ENCODE data around the gene CISH.

Gene CISH

DNA sequence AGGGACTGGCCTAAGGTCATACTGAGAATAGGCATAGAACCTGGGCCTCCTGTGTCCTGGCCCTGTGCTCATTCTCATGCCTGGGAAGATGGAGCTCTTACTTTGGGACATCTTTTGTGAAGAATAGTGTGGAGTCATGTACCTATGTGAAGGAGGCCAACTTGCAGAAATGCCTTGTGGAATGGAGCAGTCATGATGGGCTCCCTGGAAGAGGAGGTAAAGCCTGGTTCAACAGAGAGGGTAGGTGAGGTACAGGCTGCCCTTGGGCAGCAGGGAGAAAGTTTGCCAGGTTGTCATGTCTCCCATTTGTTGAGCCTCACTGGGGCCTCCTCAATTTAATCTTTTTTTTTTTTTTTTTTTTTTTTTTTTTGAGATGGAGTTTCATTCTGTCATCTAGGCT lies 23.5 kb upstream of the CISH start:
- no peak for DNase-seq

DNA sequence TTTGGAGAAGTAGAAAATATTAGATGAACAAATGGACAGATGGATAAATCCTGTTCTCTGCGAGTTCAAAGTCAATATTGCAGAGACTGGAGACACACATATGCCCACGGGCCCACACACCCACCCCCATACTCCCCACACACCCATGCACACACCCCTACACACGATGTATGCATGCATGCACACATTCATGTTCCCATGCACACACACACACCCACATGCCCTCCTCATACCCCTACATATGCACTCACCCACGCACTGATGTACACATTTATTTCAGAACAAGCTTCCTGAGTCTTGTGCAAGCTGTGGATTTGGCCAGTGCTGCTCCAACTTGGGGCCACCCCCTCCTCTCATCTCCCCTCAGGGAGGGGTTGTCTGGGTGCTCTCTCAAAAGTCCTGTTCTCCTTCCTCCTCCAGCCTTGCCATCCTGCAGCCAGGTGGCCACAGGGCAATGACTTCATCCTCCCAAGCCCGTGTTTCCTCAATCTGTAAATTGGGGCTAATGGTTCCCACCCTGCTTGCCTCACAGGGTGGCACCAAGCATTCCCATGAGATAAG lies 21.7 kb upstream of the CISH start:
- DNase-seq = no peak

DNA sequence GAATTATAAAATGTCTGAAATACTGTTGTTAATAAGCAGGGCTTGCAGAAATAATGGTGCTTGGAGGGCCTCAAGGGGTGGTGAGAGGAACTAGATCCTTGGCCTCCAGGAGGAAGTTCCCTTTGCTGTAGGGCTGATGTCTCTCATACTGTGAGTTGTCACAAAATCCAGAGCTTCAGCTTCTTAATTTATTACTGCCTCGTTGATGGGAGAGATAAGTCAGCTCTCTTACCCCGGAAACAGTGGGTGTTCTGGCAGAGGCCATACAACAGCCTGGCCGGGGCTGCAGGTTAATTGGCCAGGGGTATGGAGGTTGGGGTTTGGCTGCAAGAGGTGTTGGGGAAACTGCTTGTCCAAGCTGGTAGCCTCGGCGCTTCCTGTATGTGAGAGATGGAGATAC lies 20.9 kb upstream of the CISH start:
- no peak for DNase-seq

DNA sequence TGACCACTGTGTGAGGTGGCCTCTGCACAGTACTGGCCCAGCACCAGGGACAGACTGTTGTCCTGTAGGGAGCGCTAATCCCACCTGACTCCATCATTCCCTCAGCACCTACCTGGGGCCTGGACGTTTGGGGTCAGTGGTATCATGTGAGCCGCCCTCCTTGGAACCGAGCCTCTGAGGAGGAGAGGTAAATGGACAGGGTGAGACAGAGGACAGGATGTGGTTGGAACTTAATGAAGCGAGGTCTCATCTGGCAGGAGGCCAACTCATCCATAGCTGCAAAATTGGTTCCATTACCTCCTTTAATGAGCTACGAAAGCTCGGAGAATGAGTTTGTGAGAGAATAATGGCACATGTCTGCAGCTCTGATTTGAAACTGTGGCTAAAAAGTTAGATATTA lies 19.3 kb upstream of the CISH start:
- DNase-seq = no peak

DNA sequence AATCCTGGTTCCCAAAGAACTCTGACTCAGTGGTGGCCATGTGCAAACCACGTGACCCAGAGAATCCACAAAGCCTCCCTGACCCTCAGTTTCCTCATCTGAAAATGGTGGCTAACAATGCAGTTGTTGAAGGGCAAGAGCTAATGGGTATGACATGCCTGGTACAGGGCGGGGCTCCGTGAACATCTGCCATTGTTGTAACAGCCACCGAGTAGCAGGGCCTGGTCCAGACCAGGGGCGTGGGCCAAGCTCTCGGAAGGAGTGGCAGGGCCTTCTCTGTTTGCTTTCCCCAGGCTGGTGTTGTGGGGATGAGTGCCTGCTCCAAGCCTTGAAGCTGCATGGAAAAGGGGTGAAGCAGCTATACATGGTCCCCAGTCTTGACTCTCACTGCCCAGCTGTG lies 18.8 kb upstream of the CISH start:
- no peak for DNase-seq

DNA sequence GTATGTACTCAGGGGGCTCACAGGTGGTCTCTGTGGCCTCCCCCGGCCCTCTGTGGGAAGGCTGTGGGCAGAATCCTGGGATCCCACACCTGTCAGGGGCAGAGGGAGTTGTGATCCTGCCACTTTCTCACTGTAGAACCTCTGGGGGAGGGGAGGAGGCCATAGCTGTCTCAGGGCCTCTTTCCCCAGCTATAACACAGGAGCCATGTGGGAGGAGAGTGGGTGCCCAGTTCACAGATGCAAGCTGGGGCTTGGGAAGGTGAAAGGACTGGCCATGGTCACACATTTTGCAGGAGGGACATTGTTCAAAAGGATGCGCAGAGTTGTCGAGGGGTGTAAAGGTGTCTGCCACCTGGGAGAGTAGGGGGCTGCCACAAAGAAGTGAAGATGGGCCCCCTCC lies 17.0 kb upstream of the CISH start:
- DNase-seq = no peak

DNA sequence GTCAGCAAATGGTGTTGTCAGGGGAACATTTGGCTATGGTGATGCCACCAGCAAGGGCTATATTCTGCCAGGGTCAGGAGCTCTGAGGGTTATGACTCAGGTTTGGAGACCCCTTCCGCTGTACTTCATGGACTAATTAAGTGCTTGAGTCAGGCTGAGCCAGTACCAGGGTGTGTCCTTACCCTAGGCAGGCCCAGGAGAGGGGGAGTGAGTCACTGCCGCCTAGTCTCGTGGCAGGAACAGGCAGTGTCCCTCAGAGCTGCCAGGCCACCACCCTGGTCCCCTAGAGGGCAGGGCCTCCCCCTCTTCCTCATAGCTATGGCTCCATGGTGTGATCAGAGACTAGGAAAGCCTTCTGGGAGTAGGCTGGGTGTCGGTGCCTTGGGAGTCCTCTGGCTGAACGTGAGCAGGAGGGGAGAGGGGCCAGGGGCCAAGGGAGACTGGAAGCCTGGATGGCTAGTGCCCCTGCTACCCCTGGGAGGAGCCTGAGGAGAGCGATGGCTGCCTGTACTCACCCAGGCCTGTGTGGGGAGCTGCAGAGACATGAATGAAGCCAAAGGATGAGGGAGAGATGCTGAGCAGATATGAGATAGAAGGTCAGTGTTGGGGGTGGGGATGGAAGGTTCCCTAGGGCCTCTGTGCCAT lies 16.0 kb upstream of the CISH start:
- no peak for DNase-seq

DNA sequence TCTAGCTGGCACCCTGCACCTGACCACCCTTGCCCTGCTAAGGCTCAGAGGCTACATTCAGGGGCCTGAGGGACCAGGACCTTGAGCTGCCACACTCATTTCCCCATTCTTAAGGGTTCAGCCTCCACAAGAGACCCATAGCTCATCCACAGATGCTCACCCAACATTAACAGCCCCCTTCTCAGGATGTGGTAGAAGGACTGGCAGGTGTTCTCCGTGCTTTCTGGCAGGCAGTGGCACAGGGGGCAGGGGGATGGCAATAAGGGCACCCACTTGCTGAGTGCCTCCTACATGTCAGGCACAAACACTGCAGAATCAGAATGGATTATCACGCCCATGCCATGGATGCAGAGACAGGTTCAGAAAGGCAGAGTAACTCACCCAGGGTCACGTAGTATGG lies 14.8 kb upstream of the CISH start:
- no peak for DNase-seq

DNA sequence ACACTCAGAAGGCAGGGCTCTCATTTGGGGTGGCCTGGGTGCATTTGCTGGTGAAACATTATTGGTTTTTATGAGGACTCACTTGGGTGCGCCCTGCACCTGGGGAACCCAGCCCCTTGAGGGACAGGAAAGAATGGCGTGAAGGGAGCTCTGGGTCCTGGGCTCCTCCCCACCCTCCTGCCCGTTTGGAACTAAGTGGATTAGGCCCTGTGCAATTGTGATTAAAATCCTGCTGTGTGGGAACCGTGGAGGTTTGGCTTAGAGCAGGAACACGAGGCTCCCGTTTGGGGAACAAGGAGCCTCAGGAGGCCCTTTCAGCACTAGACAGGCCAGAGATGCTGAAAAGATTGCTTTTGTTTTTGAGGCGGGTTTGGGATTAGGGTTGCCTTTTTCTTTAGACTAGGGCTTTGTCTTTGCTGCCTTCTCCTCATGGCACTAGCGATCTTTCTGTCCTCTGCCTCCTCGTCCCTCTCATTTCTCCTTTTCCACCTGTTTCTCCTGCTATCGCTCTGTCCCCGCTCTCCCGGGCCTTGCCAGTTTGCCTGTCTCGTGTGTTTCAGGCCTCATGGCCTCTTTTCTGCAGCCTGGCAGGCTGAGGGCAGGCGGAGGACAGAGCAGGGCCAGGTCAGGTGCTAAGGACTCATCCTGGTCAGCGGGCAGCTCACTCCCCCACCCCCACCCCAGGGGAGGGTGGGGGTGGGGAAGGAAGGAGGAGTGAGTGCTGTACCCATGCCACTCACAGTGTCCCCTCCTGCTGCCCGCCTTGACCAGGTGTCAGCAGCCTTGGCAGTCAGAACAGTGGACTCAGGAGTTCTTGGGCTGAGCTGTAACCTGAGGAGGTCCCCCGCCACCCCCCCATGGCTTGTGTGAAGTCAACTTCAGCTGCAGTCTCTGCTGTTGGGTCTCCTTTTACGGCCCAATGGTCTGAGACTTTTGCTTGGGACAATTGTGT lies 13.9 kb upstream of the CISH start:
- DNase-seq = no peak

DNA sequence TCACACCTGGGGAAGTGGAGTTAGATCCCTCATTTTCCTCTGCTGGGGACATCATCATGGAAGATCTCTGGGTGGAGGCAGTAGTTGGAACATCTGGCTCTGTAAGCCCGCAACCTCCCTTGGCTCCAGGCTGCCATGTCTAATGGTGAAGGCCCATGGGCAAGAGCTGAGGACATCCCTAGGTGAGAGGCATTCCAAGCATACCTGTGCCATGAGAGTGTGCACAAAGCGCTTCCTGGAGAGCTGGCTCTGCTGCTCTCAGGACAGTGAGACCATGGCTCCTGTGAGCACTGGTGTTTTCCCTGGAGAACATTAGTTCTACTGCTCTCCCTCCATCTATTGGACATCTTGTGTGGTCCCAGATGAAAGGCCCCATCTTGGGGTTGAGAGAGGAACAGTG lies 13.1 kb upstream of the CISH start:
- no peak for DNase-seq

DNA sequence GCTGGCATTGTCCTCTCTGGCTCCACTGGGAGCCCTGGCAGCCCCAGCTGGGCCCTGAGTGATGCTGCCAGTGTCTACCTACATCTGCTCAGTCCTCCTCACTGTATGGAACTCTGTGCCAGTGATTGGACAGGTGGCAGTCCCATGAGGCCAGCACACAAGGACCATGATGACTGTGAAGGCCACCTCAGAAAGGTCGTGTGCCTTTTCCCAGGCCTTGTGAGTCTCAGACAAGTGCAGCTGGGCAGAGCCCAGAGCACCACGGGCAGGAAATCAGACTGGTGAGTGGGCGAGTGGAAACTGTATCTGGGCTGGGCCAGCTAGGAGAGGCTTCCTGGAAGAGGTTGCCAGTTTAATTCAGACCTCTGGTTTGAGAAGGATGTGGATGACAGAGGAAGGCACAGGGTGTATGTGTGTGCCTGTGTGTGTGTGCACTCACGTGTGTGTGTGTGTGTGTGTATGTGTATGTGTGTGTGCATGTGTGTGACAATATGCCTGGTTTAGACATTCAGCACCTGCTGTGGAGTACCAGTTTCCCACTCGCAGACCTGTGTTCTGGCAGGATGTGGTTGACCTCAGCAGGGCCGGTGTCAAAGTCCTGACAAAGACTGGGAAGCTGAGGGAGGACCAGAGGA lies 12.4 kb upstream of the CISH start:
- peak; percentile 40 for DNase-seq

DNA sequence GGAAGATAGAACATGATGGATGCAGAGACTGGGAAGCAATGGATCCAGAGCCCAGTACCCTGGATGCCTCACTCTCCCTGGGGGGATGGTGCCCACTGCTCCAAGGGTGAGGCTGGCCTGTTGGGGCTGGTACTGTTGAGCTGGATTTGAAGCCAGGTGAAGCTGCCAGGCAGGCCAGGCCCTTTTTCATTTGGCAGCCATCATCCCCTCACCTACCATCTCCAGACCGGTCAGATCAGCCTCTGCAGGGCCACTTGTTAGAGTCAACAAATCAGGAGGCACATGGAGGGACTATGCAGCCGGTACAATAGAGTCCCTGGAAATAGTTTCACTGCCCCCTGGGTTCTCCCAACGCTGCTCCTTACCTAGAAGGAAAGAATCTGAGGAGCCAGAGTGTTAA lies 11.3 kb upstream of the CISH start:
- DNase-seq = no peak

DNA sequence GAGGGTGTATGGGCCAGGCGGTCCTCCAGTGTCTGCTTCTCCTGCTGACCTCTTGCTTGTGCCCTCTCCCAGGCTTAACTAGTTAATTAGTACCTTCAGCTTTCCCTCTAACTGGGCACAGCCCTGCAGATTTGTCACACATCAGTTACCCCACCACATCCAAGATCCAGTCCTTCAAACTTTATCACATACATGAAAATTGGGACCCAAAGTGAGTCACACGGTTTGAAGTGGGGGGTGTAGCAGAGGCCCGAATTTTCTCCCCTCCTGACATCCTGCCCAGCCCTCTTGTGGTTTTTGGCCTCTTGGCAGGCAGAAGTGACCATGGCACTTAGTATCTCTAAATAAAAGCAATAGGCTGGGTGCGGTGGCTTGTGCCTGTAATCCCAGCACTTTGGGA lies 9.2 kb upstream of the CISH start:
- no peak for DNase-seq

DNA sequence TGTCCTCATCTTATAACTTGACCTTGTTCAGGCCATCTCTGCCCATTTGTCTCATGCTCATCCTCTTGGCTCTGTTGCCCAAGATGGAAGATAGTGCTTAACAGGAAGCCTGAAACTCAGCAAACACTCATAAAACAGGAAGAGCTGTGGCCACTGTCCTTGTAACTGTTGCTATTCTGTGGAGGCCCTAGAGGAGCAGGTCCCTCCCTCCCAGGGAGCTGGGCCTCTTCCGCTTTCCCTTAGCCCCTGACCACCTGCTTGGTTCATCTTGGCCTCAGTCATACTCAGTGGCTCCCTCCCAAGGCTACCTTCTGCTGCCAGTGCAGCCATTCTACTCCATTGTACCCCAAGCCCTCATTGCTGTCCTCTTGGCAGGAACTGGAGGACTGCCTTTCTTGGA lies 8.8 kb upstream of the CISH start:
- DNase-seq = no peak

DNA sequence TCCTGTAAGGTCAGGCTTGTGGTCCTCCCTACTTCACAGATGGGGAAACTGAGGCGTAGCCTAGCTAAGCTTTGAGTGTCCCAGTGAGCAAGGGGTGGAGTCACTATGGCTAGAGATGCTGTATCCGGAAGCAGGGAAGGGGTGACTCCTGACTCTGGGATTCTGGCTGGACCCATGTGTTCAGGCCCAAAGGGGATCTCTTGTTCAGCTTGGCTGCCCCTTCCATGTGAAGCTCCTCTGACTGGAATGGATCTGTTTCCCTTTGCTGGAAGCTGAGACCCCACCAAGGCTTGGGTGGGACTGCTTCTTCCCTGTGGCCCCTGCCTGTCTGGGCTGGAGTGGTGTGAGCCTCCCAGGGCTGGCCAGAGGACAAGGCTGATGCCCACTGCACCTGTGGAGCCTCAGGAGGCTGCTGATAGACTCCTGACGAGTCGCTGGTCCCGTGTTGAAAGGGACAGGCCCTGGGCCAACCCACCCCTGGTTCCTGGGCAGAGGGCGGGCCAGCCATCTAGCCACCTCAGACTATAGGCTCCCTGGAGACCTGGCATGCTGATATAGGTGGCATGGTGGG lies 6.4 kb upstream of the CISH start:
- DNase-seq = peak; percentile 32

DNA sequence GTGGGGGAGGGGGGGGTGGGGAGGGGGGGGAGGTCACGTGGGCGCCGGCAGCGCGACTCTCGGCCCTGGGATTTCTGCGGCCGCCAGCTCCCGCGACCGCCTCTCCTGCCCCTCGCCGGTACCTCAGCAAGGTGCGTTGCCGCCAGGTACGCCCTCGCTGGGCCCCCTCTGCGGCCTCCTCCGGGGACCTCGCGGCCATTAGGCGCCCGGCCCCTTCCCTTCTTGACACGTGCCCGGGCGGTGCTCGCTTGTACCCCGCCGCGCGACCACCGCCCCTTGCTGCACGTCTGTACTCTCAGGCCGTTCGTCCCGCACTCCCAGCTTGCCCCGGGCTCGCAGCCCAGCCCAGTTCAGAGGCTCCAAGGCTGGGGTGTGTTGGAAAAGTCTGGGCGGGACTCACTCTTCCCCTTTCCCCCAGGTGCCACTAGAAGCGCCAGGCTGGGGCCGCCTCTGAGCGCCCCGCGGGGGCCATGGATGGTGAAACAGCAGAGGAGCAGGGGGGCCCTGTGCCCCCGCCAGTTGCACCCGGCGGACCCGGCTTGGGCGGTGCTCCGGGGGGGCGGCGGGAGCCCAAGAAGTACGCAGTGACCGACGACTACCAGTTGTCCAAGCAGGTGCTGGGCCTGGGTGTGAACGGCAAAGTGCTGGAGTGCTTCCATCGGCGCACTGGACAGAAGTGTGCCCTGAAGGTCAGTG lies 5.7 kb upstream of the CISH start, which contains the start of gene MAPKAPK3:
MAPKAPK3 (plus strand) TSS at position 56 of the 696 bp plus-strand sequence; CDS start at position 471, 415 bp downstream.
- DNase-seq = peak; percentile 48

DNA sequence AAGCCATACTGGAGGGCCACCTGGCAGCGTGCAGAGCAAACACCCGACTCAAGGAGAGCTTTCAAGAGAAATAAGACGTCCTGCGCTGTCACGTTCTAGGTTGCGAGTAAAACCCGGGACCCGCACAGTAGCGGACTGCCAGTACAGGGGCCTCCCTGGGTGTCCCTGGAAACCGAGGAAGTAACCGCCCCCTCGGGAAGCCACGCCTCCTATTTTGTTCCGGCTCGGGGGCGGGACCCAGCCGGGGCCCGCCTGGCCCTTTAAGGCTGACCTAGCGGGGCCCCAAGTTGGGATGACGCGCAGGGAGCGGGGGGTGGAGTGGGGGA lies 5.2 kb upstream of the CISH start:
- DNase-seq = peak; percentile 95

DNA sequence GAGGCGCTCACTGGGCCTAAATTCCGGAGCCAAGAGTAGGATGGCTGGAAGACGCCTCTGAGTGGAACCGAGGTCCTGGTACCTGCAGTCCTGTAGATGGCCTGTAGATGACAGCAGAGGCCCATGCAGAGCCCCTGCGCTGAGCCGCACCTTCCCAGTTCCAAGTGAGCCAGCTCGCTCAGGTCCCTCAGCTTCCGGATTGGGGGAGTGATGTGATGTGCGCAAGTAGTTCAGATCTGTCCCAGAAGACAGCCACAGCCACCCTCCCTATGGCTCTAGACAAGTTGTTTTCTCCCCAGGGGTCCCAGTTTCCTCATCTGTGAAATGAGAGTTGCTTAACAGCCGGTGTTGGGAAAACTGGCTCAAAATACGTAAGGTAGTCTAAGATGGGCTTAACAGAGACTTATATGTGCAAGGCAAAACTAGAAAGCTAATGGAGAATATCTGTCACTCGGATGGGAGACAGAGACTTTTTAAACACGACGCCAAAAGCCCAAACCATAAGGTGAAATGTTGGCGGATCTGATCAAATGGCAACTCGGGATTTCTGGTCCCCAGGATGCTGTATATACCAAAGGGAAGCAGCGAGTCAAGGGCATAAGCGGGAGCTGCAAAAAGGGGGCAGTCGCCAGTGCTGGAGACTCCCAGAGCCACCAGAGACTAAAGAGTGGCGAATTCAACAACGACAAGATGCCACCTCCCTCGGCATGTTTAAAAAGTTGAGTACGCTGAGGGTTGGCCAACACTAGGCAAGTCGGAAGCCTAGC lies 4.6 kb upstream of the CISH start:
- peak; percentile 81 for DNase-seq

DNA sequence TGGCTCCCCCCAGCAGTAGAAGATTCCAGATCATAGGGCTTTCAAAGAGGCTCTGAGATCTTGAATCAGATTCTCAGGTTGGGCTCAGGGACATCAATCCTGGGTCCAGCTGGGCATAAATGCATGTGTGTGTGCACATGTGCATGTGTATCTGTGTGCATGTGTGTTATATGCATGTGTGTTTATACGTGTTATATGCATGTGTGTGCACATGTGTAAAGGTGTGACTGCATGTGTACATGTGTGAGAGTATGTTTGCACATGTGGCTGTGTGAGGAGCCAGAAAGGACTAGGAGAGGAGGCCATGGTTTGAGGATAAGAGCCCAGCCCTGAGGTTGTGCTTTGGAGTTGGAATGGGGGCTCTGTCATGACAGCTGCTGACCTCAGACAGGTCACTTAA lies 3.6 kb upstream of the CISH start:
- DNase-seq = no peak

DNA sequence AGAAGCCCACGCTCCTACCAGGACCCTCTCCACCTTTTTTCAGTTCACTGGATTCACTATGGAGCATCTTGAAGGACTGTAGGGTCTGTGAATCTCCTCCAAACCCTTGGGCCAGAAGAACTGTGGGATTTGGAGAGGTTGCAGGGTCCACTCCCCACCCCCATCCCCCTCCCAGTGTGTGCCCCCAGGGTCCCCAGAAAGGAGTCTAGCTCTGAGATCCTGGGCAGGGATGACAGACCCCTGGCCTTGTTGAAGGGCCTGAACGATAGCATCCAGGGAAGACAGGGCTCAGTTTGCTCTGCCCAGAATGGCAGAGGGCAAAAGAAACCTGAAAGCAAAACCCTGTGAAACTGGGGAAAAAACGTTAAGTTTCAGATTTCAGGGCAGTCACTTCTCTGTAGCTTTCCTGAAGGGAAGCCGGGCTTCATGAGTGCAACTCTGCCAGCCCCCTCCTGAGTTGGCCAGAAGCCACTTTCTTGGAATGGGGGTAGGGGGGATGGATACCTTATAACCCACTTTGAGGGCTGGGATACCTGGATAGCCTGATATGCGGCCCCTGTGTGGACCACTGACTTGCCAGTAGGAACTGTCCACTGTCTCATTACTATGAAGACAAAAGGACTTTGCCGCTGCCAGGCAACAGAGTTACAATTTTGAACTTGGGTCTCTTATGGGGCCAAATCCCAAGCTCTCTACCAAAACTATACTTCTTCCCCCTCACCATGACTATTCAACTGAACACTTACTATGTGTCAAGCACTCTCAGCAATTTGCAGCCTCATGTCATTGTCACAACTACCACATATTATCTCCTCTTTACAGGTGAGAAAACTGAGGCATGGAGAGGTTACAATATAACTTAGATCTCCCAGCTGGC lies 1.6 kb upstream of the CISH start:
- DNase-seq = no peak

All from stimulated activated CD4-positive, alpha-beta T cell treated with anti-CD3 and anti-CD28 coated beads, Interleukin-4, amount 100 ng/mL, for 1 hour (primary cell).